Measurements from ENCODE around the gene CYTL1. TPM values are rescaled to one million over a fixed set of nuclear protein-coding genes. Genes with fewer than 3 reads are reported as not detected.

CYTL1 gene
- total and polyA plus RNA-seq, 2 of the 4 experiments (the other 2 are of a cell fraction): 1.3 to 7.4 TPM

- TF ChIP-seq ELK1 (IDR thresholded peaks at IDR 0.05; ENCODE audit: borderline replicate concordance, low read depth, low read length) (no peak), RCOR1 (IDR thresholded peaks at IDR 0.05; ENCODE audit: insufficient replicate concordance, low read length) (no peak), MXI1 (IDR thresholded peaks at IDR 0.05; ENCODE audit: borderline replicate concordance, low read depth, low read length) (no peak), BHLHE40 (IDR thresholded peaks at IDR 0.05; ENCODE audit: low read depth, low read length) (no peak)
These were observed 29.5 kb upstream of the CYTL1 start (continued) for GRCh38 chr4:5048721-5049120.

GRCh38 chr4:5045097-5045496 is 25.8 kb upstream of the CYTL1 start:
- CTCF ChIA-PET: interaction anchor here (0.6 kb wide), 1 partner anchor 247 kb away, joined by 4 read pairs; no protein-coding TSS in a partner anchor
- in situ Hi-C loops (cut with MboI; ENCODE audit: low sequenced_read_pairs): loop anchor here (10.0 kb wide), 1 partner anchor 750 kb away; no protein-coding TSS in a partner anchor
- TF ChIP-seq MXI1 (IDR thresholded peaks at IDR 0.05; ENCODE audit: borderline replicate concordance, low read depth, low read length): no peak
- no peak for TF ChIP-seq RFX5 (IDR thresholded peaks at IDR 0.05; ENCODE audit: low read depth, low read length)
- TF ChIP-seq, protein P1, sequence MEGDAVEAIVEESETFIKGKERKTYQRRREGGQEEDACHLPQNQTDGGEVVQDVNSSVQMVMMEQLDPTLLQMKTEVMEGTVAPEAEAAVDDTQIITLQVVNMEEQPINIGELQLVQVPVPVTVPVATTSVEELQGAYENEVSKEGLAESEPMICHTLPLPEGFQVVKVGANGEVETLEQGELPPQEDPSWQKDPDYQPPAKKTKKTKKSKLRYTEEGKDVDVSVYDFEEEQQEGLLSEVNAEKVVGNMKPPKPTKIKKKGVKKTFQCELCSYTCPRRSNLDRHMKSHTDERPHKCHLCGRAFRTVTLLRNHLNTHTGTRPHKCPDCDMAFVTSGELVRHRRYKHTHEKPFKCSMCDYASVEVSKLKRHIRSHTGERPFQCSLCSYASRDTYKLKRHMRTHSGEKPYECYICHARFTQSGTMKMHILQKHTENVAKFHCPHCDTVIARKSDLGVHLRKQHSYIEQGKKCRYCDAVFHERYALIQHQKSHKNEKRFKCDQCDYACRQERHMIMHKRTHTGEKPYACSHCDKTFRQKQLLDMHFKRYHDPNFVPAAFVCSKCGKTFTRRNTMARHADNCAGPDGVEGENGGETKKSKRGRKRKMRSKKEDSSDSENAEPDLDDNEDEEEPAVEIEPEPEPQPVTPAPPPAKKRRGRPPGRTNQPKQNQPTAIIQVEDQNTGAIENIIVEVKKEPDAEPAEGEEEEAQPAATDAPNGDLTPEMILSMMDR (conservative IDR thresholded peaks at IDR 0.05; ENCODE audit: low read depth, low read length): no peak
- no peak for TF ChIP-seq POLR2A (IDR thresholded peaks at IDR 0.05; ENCODE audit: low read depth, low read length)
- TF ChIP-seq MAFK (IDR thresholded peaks at IDR 0.05; ENCODE audit: low read depth, low read length): no peak
- no peak for TF ChIP-seq BHLHE40 (IDR thresholded peaks at IDR 0.05; ENCODE audit: low read depth, low read length)
- TF ChIP-seq ELK1 (IDR thresholded peaks at IDR 0.05; ENCODE audit: borderline replicate concordance, low read depth, low read length): no peak
- TF ChIP-seq FOS (IDR thresholded peaks at IDR 0.05; ENCODE audit: low read depth, low read length): no peak
- TF ChIP-seq USF2 (IDR thresholded peaks at IDR 0.05; ENCODE audit: low read depth, low read length): no peak
- TF ChIP-seq RCOR1 (IDR thresholded peaks at IDR 0.05; ENCODE audit: insufficient replicate concordance, low read length): no peak
- TF ChIP-seq CEBPB (IDR thresholded peaks at IDR 0.05; ENCODE audit: low read depth, low read length): no peak

More at GRCh38 chr4:5045097-5045496, 25.8 kb upstream of the CYTL1 start:
- Histone ChIP-seq H3K36me3 (ENCODE audit: control insufficient read depth, insufficient read depth, low read length) (no peaks in the 10 kb centered on the region), H3K4me1 (ENCODE audit: control insufficient read depth, insufficient read depth, low read length) (peaks cover 2% of the 10 kb centered on the region; the same call in 1 of the 2 replicates), H2BK20ac (ENCODE audit: low read depth, low read length) (no peak overlapping the region), H3K4me2 (ENCODE audit: low read depth, low read length) (no peak overlapping the region), H4K8ac (ENCODE audit: low read depth in 2 of 2, low read length in 2 of 2) (peak overlapping the region in 1 of 2 experiments; percentile 0; a peak in 1 of 4 replicates), H3K79me1 (ENCODE audit: low read depth in 1 of 2, low read length in 2 of 2) (no peaks in the 10 kb centered on the region), H2BK15ac (ENCODE audit: low read depth, low read length) (0 out of 3 replicates have a peak overlapping the region, but pooled peaks have one; percentile 85), H2AFZ (replicated peaks; ENCODE audit: low read length, poor library complexity) (no peak overlapping the region), H3K27me3 (ENCODE audit: control insufficient read depth, insufficient read depth, low read length) (no peaks in the 10 kb centered on the region; the same call in none of the 2 replicates), H3K56ac (ENCODE audit: extremely low read depth, insufficient read depth, low read length) (no peak overlapping the region), H3K4ac (ENCODE audit: low read depth, low read length) (no peak overlapping the region), H3K9me1 (ENCODE audit: insufficient read depth, low read length) (no peaks in the 10 kb centered on the region), H3K4me3 (ENCODE audit: insufficient read depth, low read depth, low read length) (no peak overlapping the region), H2BK120ac (ENCODE audit: low read depth, low read length) (no peak overlapping the region), H4K20me1 (ENCODE audit: insufficient read depth, low read length) (no peaks in the 10 kb centered on the region), H3K23ac (ENCODE audit: low read depth, low read length) (no peak overlapping the region), H2AK5ac (ENCODE audit: low read depth, low read length) (no peak overlapping the region; the same call in 1 of the 2 replicates), H3K27ac (ENCODE audit: insufficient read depth, low read length) (no peak overlapping the region), H4K91ac (ENCODE audit: insufficient read depth, low read depth, low read length) (0 out of 2 replicates have a peak overlapping the region, but pooled peaks have one; percentile 55), H3K14ac (replicated peaks; ENCODE audit: low read depth, low read length) (no peak overlapping the region), H2BK5ac (ENCODE audit: low read depth, low read length, poor library complexity, severe bottlenecking) (no peak overlapping the region), H3K9me3 (ENCODE audit: control insufficient read depth, insufficient read depth, low read length) (no peaks in the 10 kb centered on the region), H4K5ac (ENCODE audit: low read depth, low read length) (no peak overlapping the region), H3K9ac (ENCODE audit: low read depth, low read length) (no peak overlapping the region), H2AK9ac (replicated peaks; ENCODE audit: low read depth, low read length, poor library complexity) (no peak overlapping the region), H3K18ac (ENCODE audit: low read depth, low read length) (no peak overlapping the region; the same call in 1 of the 2 replicates)
- BruUV-seq (replicated peaks): no TSS peak
- ATAC-seq (ENCODE audit: low read depth) (peak; percentile 40), DNase-seq (no peak)
- WGBS, 2 experiments (ENCODE audit: extremely low coverage in 2 of 2, insufficient read length in 1 of 2): no CpG with 5 or more reads among the region's 3 CpGs
- POLR2A ChIA-PET (ENCODE audit: unreplicated experiment): no interaction called here
- intact Hi-C loops (cut with micrococcal nuclease) (no loop called here), dilution Hi-C loops (cut with HindIII; ENCODE audit: low sequenced_read_pairs, unreplicated experiment) (no loop called here)
